HCT116 (cell line): ENCODE measurements around the gene SLAMF1. TPM values are rescaled to one million over a fixed set of nuclear protein-coding genes. Genes with fewer than 3 reads are reported as not detected.

Experiments
- ATAC-seq: fragments of 200-7000 bp; cut with Tn5 transposase; 2 replicates; pipeline ENCODE4 v1.9.1; 2020; ENCODE audit warnings: mild to moderate bottlenecking, moderate library complexity
- BruUV-seq: library from RNA; stranded (reverse); fragments of 400-500 nt; replicated peaks from 2 replicates; lab custom pipeline; 2021; lab: Mats Ljungman, UMichigan
- CTCF ChIA-PET: fragments of 300-600 bp; sonication (Branson Sonifier 250); formaldehyde crosslinking; loops from one replicate; lab custom pipeline; 2021; ENCODE audit warnings: antibody characterized with exemption; lab: Charles Lee
- POLR2A ChIA-PET: fragments of 300-600, 350-600 bp; sonication (Branson Sonifier 250); formaldehyde crosslinking; loops from one replicate; lab custom pipeline; 2021; ENCODE audit warnings: antibody characterized with exemption; lab: Charles Lee
- RAD21 ChIA-PET, 2 experiments: fragments of 300-600 bp; sonication (Branson Sonifier 250); formaldehyde crosslinking; loops; one replicate each; lab custom pipeline; 2023; ENCODE audit warnings: low total read pairs in 2 of 2; ENCODE audit not compliant: uncharacterized antibody in 2 of 2, unreplicated experiment in 2 of 2, low non-redundant PET in 1 of 2; lab: Charles Lee
- DNase-seq: peaks from one replicate; pipeline ENCODE4 v3.0.0-alpha.2; 2010; ENCODE audit warnings: low read depth, low spot score
- H2AFZ ChIP-seq: fragments of 200-600 bp; shearing (Covaris generic), sonication (generic); 2 replicates; pipeline ENCODE4 v1.6.1; 2017; ENCODE audit warnings: low read depth, mixed run types, mixed read lengths, antibody characterized with exemption, low read length; ENCODE audit not compliant: poor library complexity, severe bottlenecking
- H3K27ac ChIP-seq: 2 replicates; pipeline ENCODE4 v1.5.1; 2012; ENCODE audit warnings: low read depth, low read length
- H3K27me3 ChIP-seq: fragments of 200-600 bp; sonication (generic); 2 replicates; pipeline ENCODE4 v1.6.1; 2016; ENCODE audit warnings: mixed run types, low read length, mixed read lengths; ENCODE audit not compliant: insufficient read depth
- H3K36me3 ChIP-seq, 2 experiments: fragments of 200-500 bp in 1 of 2; fragments of 200-600 bp in 1 of 2; sonication (Bioruptor generic) in 1 of 2; sonication (generic) in 1 of 2; 2 replicates each; pipeline versions ENCODE4 v1.5.1 to v1.6.1; 2014 to 2016; ENCODE audit warnings: low read length in 2 of 2, inconsistent platforms in 1 of 2, mixed read lengths in 1 of 2, mixed run types in 1 of 2; ENCODE audit not compliant: insufficient read depth in 2 of 2, control insufficient read depth in 1 of 2
- H3K4me1 ChIP-seq, 2 experiments: fragments of 200-600 bp in 1 of 2; sonication (generic) in 1 of 2; 2 replicates each; pipeline versions ENCODE4 v1.5.1 to v1.6.1; 2012 to 2017; ENCODE audit warnings: low read length in 2 of 2, inconsistent platforms in 1 of 2, mild to moderate bottlenecking in 1 of 2, mixed read lengths in 1 of 2, mixed run types in 1 of 2, moderate library complexity in 1 of 2; ENCODE audit not compliant: insufficient read depth in 2 of 2, control insufficient read depth in 1 of 2
- H3K4me2 ChIP-seq: fragments of 200-600 bp; sonication (generic); 2 replicates; pipeline ENCODE4 v1.6.1; 2017; ENCODE audit warnings: mixed run types, low read length, mixed read lengths
- H3K4me3 ChIP-seq, 2 experiments: fragments of 200-600 bp in 1 of 2; sonication (generic) in 1 of 2; replicated peaks in 1 of 2; 2 replicates each; pipeline ENCODE4 v1.5.1; 2011 to 2016; ENCODE audit warnings: low read length in 2 of 2, control low read depth in 1 of 2, low read depth in 1 of 2, mild to moderate bottlenecking in 1 of 2, mixed read lengths in 1 of 2, mixed run types in 1 of 2
- H3K79me2 ChIP-seq: fragments of 200-600 bp; sonication (generic); 2 replicates; pipeline ENCODE4 v1.6.1; 2017; ENCODE audit warnings: mild to moderate bottlenecking, mixed run types, low read length, moderate library complexity, mixed read lengths; ENCODE audit not compliant: insufficient read depth
- H3K9ac ChIP-seq: fragments of 200-600 bp; sonication (generic); 2 replicates; pipeline ENCODE4 v1.6.1; 2016; ENCODE audit warnings: low read length, mixed read lengths
- H3K9me2 ChIP-seq: fragments of 200-600 bp; sonication (generic), shearing (Covaris generic); 2 replicates; pipeline ENCODE4 v1.6.1; 2017; ENCODE audit warnings: mixed run types, mild to moderate bottlenecking, moderate library complexity; ENCODE audit not compliant: insufficient read depth
- H3K9me3 ChIP-seq, 2 experiments: fragments of 200-500 bp in 1 of 2; fragments of 200-600 bp in 1 of 2; sonication (Bioruptor generic) in 1 of 2; sonication (generic) in 1 of 2; 2 replicates each; pipeline ENCODE4 v1.6.1; 2014 to 2017; ENCODE audit warnings: low read length in 2 of 2, mixed read lengths in 2 of 2, inconsistent platforms in 1 of 2, low read depth in 1 of 2, mild to moderate bottlenecking in 1 of 2, mixed run types in 1 of 2, moderate library complexity in 1 of 2; ENCODE audit not compliant: control insufficient read depth in 1 of 2, insufficient read depth in 1 of 2
- H4K20me1 ChIP-seq: fragments of 200-600 bp; sonication (generic), shearing (Covaris generic); 2 replicates; pipeline ENCODE4 v1.6.1; 2017; ENCODE audit warnings: mixed run types, mild to moderate bottlenecking, moderate library complexity; ENCODE audit not compliant: insufficient read depth
- CEBPB ChIP-seq: IDR thresholded peaks from 2 replicates; pipeline ENCODE4 v1.6.1; 2012; ENCODE audit warnings: low read depth
- CTCF ChIP-seq, 3 experiments: fragments of 200-600 bp in 1 of 3; sonication (generic) in 1 of 3; IDR thresholded peaks in 2 of 3; conservative IDR thresholded peaks in 1 of 3; 2 replicates each; pipeline ENCODE4 v1.5.1; 2012 to 2017; ENCODE audit warnings: low read depth in 2 of 3, low read length in 2 of 3, antibody characterized with exemption in 1 of 3, borderline replicate concordance in 1 of 3, control low read depth in 1 of 3, mild to moderate bottlenecking in 1 of 3, mixed read lengths in 1 of 3, mixed run types in 1 of 3, moderate library complexity in 1 of 3; ENCODE audit not compliant: insufficient read depth in 1 of 3
- EGR1 ChIP-seq: IDR thresholded peaks from 2 replicates; pipeline ENCODE4 v1.6.1; 2012; ENCODE audit warnings: low read depth
- ELF1 ChIP-seq: IDR thresholded peaks from 2 replicates; pipeline ENCODE4 v1.6.1; 2012; ENCODE audit warnings: low read depth, borderline replicate concordance
- EZH2 ChIP-seq: fragments of 200-600 bp; sonication (generic); IDR thresholded peaks from 2 replicates; pipeline ENCODE4 v1.6.1; 2017; ENCODE audit warnings: antibody characterized with exemption, mixed run types
- EZH2phosphoT487 ChIP-seq: fragments of 200-600 bp; IDR thresholded peaks from 2 replicates; pipeline ENCODE4 v1.6.1; 2018; ENCODE audit warnings: antibody characterized with exemption, borderline replicate concordance
- FOSL1 ChIP-seq: IDR thresholded peaks from 2 replicates; pipeline ENCODE4 v1.6.1; 2012; ENCODE audit warnings: low read depth
- POLR2A ChIP-seq: IDR thresholded peaks from 2 replicates; pipeline ENCODE4 v1.7.0; 2011; ENCODE audit warnings: borderline replicate concordance; ENCODE audit not compliant: insufficient read depth, insufficient read length; ENCODE audit errors: extremely low read depth
- POLR2AphosphoS5 ChIP-seq: IDR thresholded peaks from 2 replicates; pipeline ENCODE4 v1.6.1; 2011; ENCODE audit warnings: mild to moderate bottlenecking, low read depth, low read length, moderate library complexity
- RAD21 ChIP-seq: IDR thresholded peaks from 2 replicates; pipeline ENCODE4 v1.6.1; 2012; ENCODE audit warnings: low read depth, mild to moderate bottlenecking
- REST ChIP-seq: IDR thresholded peaks from 2 replicates; pipeline ENCODE4 v1.6.1; 2012; ENCODE audit warnings: low read depth
- YY1 ChIP-seq: IDR thresholded peaks from 2 replicates; pipeline ENCODE4 v1.6.1; 2011; ENCODE audit warnings: low read length, low read depth, moderate library complexity, mild to moderate bottlenecking; ENCODE audit not compliant: insufficient replicate concordance; ENCODE audit errors: extremely low read depth
- intact Hi-C: fragments of 100-400 bp; cut with micrococcal nuclease; formaldehyde crosslinking; loops from 2 replicates; pipeline ENCODE4 v1.10.0; 2022
- total RNA-seq: library from RNA; stranded (reverse); gene quantifications from one replicate; pipeline ENCODE4 v1.2.1, GENCODE V29; 2021; ENCODE audit not compliant: unreplicated experiment

SLAMF1 gene
- total RNA-seq, 1 experiment from 2014 or later: 0.30 TPM

- Histone ChIP-seq H2AFZ (no peak overlapping the region), H3K36me3 (no peaks in the 10 kb centered on the region), H4K20me1 (no peaks in the 10 kb centered on the region), H3K4me2 (no peak overlapping the region), H3K9ac (no peak overlapping the region), H3K9me3 (no peaks in the 10 kb centered on the region), H3K79me2 (no peaks in the 10 kb centered on the region), H3K27ac (no peak overlapping the region), H3K9me2 (no peaks in the 10 kb centered on the region), H3K27me3 (no peaks in the 10 kb centered on the region), H3K4me1 (no peaks in the 10 kb centered on the region), H3K4me3 (no peak overlapping the region)
- BruUV-seq: no TSS peak
- TF ChIP-seq POLR2AphosphoS5 (no peak), REST (no peak), RAD21 (no peak), YY1 (no peak), CTCF (IDR thresholded peaks at IDR 0.05 in 2 of 3, conservative IDR thresholded peaks at IDR 0.05 in 1 of 3; ENCODE audit: borderline replicate concordance in 1 of 3, insufficient read depth in 1 of 3, low read depth in 2 of 3, low read length in 2 of 3) (no peak), POLR2A (no peak), ELF1 (no peak), FOSL1 (no peak), CEBPB (no peak), EGR1 (no peak), EZH2phosphoT487 (no peak), EZH2 (no peak)
- ChIA-PET RAD21 (no interaction called here), POLR2A (no interaction called here), CTCF (no interaction called here)
- no peak for DNase-seq
- intact Hi-C loops: no loop called here
- no peak for ATAC-seq
Measured at GRCh38 chr1:160651433-160652064, 4.7 kb upstream of the SLAMF1 start.
